Peyer's patch (tissue), 4 donors: ENCODE results near the gene TAF1D.

ENCODE experiments used
- POLR2A ChIP-seq, 2 donors: fragments of 450-650 bp; IDR thresholded peaks; one replicate each; pipeline ENCODE4 v1.5.1; 2017; ENCODE audit warnings: antibody characterized with exemption in 2 of 2, mild to moderate bottlenecking in 2 of 2, moderate library complexity in 2 of 2
- TF ChIP-seq, protein P1 (sequence below), 6 experiments: fragments of 450-650 bp in 4 of 6; fragments of 200-600 bp in 2 of 6; sonication (generic) in 1 of 6; IDR thresholded peaks; one replicate each; pipeline ENCODE4 v1.5.1; 2017 to 2019; ENCODE audit warnings: antibody characterized with exemption in 6 of 6, mild to moderate bottlenecking in 3 of 6, moderate library complexity in 1 of 6

DNA sequence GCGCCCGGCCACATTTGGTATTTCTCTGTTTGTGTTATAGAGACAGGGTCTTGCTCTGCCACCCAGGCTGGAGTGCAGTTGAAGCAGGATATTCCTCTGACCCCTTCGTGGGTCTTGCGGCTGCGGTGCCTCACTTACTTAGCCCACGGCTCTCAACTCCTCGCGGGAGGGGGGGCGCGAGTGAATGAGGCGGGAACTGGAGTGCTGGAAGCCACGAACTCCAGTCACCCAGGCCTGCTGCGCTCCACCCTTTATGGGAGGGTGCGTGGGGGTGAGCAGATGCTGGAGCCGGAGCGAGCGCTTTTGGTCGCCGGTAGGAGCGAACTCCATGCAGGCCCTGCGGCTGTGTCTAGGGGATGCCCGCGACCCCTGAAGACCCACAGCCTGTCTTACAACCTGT lies 2.0 kb upstream of the TAF1D start:
- TF ChIP-seq, protein P1, sequence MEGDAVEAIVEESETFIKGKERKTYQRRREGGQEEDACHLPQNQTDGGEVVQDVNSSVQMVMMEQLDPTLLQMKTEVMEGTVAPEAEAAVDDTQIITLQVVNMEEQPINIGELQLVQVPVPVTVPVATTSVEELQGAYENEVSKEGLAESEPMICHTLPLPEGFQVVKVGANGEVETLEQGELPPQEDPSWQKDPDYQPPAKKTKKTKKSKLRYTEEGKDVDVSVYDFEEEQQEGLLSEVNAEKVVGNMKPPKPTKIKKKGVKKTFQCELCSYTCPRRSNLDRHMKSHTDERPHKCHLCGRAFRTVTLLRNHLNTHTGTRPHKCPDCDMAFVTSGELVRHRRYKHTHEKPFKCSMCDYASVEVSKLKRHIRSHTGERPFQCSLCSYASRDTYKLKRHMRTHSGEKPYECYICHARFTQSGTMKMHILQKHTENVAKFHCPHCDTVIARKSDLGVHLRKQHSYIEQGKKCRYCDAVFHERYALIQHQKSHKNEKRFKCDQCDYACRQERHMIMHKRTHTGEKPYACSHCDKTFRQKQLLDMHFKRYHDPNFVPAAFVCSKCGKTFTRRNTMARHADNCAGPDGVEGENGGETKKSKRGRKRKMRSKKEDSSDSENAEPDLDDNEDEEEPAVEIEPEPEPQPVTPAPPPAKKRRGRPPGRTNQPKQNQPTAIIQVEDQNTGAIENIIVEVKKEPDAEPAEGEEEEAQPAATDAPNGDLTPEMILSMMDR (IDR thresholded peaks at IDR 0.05) = no peak
- no peak for TF ChIP-seq POLR2A (IDR thresholded peaks at IDR 0.05)
